ENCODE measurements around the gene SBNO2. TPM values are rescaled to one million over a fixed set of nuclear protein-coding genes. Genes with fewer than 3 reads are reported as not detected.

The SBNO2 gene
- total and polyA plus RNA-seq, 2 donors (not counting 1 experiment from before 2014, with no cell fraction given) = 42.8 to 83.3 TPM

DNA sequence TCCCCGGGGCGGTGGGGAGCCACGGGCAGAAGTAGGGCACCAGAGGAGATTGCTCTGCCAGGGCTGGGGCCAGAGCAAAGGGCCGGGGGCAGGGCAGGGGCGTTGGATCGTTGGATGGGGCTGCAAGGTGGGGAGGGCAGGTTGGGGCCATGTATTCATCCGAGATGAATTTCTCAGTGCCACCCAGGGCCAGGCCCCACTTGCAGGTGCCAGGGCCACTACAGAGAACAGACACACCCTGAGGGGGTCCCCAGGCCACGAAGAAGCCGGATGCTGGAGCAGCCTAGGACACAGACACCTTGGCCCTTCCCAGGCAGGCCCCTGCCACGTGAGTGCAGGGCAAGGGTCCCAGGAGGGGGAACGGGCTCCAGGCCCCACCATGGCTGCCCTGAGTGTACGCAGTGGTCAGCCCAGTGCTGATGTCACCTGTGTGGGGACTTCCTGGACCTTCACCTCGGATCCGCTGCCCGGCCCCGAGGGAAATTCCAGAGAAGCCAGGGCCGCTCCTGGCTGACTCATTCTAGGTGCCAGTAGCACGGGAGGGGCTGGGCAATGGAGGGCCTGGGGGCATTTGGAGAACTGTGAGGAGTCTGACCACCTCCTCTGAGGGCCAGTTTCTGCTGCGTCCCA is 9.6 kb upstream of the SBNO2 start:
- peaks cover 10 to 11% of the 10 kb centered on the region in 2 donors for H3K4me1 ChIP-seq (ENCODE audit: control insufficient read depth in 2 of 2, insufficient read depth in 2 of 2, low read length in 2 of 2)
- no peak overlapping the region for H3K4me2 ChIP-seq (replicated peaks; ENCODE audit: low read depth, low read length, poor library complexity, severe bottlenecking)
- intact Hi-C loops (cut with micrococcal nuclease) = no loop called here
- 71% methylated on average over 19 of the region's 19 CpGs for WGBS (ENCODE audit: insufficient coverage)
- ATAC-seq (ENCODE audit: low read depth) (no peak), DNase-seq (no peak)
- H3K4me1 Mint-ChIP-seq = peaks cover 10% of the 10 kb centered on the region
- no peaks in the 10 kb centered on the region for H3K79me2 ChIP-seq (ENCODE audit: control insufficient read depth, insufficient read depth, low read length)
- no peak overlapping the region for H3K9ac ChIP-seq (ENCODE audit: low read length)
- H3K4me3 Mint-ChIP-seq = no peak overlapping the region
- POLR2A ChIA-PET = interaction anchor here (0.7 kb wide), 2 partner anchors 149 to 504 kb away, joined by 3 to 4 read pairs; no protein-coding TSS in a partner anchor
- H3K36me3 ChIP-seq (replicated peaks in 1 of 2; ENCODE audit: control extremely low read depth in 1 of 2, control insufficient read depth in 1 of 2, extremely low read depth in 1 of 2, insufficient read depth in 2 of 2, low read length in 1 of 2) = no peaks in the 10 kb centered on the region
- no peaks in the 10 kb centered on the region for H3K27me3 ChIP-seq (replicated peaks in 1 of 4; ENCODE audit: control extremely low read depth in 1 of 4, control insufficient read depth in 3 of 4, insufficient read depth in 4 of 4, low read length in 3 of 4)
- H3K27ac ChIP-seq (ENCODE audit: low read length in 2 of 2) = no peak overlapping the region
- TF ChIP-seq, protein P1, sequence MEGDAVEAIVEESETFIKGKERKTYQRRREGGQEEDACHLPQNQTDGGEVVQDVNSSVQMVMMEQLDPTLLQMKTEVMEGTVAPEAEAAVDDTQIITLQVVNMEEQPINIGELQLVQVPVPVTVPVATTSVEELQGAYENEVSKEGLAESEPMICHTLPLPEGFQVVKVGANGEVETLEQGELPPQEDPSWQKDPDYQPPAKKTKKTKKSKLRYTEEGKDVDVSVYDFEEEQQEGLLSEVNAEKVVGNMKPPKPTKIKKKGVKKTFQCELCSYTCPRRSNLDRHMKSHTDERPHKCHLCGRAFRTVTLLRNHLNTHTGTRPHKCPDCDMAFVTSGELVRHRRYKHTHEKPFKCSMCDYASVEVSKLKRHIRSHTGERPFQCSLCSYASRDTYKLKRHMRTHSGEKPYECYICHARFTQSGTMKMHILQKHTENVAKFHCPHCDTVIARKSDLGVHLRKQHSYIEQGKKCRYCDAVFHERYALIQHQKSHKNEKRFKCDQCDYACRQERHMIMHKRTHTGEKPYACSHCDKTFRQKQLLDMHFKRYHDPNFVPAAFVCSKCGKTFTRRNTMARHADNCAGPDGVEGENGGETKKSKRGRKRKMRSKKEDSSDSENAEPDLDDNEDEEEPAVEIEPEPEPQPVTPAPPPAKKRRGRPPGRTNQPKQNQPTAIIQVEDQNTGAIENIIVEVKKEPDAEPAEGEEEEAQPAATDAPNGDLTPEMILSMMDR (IDR thresholded peaks at IDR 0.05) = no peak
- TF ChIP-seq EZH2 (IDR thresholded peaks at IDR 0.05; ENCODE audit: borderline replicate concordance, insufficient read depth, low read depth, low read length, poor library complexity, severe bottlenecking) = no peak
- no peaks in the 10 kb centered on the region for H3K27me3 Mint-ChIP-seq
- no peak overlapping the region for H2AFZ ChIP-seq (ENCODE audit: insufficient read depth, low read depth, low read length, poor library complexity, severe bottlenecking)
- no peaks in the 10 kb centered on the region for H3K9me3 ChIP-seq (ENCODE audit: control extremely low read depth in 1 of 3, control insufficient read depth in 2 of 3, insufficient read depth in 1 of 3, low read length in 2 of 3)
- H3K4me3 ChIP-seq (ENCODE audit: control extremely low read depth in 1 of 5, extremely low read depth in 1 of 5, insufficient read depth in 1 of 5, low read depth in 2 of 5, low read length in 4 of 5) = no peak overlapping the region
- H3K27ac Mint-ChIP-seq = no peak overlapping the region
- H3K9me3 Mint-ChIP-seq (ENCODE audit: insufficient read depth) = no peaks in the 10 kb centered on the region
- CTCF ChIA-PET = no interaction called here
- no peaks in the 10 kb centered on the region for H4K20me1 ChIP-seq (ENCODE audit: control insufficient read depth, insufficient read depth, low read length, poor library complexity, severe bottlenecking)

DNA sequence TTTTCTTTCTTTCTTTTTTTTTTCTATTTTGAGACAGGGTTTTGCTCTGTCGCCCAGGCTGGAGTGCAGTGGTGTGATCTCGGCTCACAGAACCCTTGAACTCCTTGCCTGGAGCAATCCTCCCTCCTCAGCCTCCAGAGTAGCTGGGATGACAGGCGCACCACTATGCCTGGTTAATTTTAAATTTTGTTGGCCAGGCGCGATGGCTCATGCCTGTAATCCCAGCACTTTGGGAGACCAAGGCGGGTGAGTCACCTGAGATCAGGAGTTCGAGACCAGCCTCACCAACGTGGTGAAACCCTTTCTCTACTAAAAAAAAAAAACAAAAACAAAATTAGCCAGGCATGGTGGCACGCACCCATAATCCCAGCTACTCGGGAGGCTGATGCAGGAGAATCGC is 8.7 kb upstream of the SBNO2 start:
- H3K9me3 ChIP-seq (ENCODE audit: control extremely low read depth in 1 of 3, control insufficient read depth in 2 of 3, insufficient read depth in 1 of 3, low read length in 2 of 3) = no peaks in the 10 kb centered on the region
- DNase-seq = no peak
- TF ChIP-seq, protein P1 (IDR thresholded peaks at IDR 0.05) = no peak
- no peak for TF ChIP-seq EZH2 (IDR thresholded peaks at IDR 0.05; ENCODE audit: borderline replicate concordance, insufficient read depth, low read depth, low read length, poor library complexity, severe bottlenecking)
- no peak for ATAC-seq (ENCODE audit: low read depth)
- intact Hi-C loops (cut with micrococcal nuclease) = no loop called here
- H3K4me1 ChIP-seq (ENCODE audit: control insufficient read depth in 2 of 2, insufficient read depth in 2 of 2, low read length in 2 of 2) = peaks cover 10 to 11% of the 10 kb centered on the region in 2 donors
- no peak overlapping the region for H3K4me2 ChIP-seq (replicated peaks; ENCODE audit: low read depth, low read length, poor library complexity, severe bottlenecking)
- no peak overlapping the region for H3K27ac Mint-ChIP-seq
- no peaks in the 10 kb centered on the region for H3K27me3 Mint-ChIP-seq
- no peak overlapping the region for H3K4me3 ChIP-seq (ENCODE audit: control extremely low read depth in 1 of 5, extremely low read depth in 1 of 5, insufficient read depth in 1 of 5, low read depth in 2 of 5, low read length in 4 of 5)
- H2AFZ ChIP-seq (ENCODE audit: insufficient read depth, low read depth, low read length, poor library complexity, severe bottlenecking) = no peak overlapping the region
- no peak overlapping the region for H3K4me3 Mint-ChIP-seq
- ChIA-PET POLR2A (interaction anchor here (0.7 kb wide), 1 partner anchor 503 kb away, joined by 3 read pairs; no protein-coding TSS in a partner anchor), CTCF (no interaction called here)
- H3K27ac ChIP-seq (ENCODE audit: low read length in 2 of 2) = no peak overlapping the region
- H3K36me3 ChIP-seq (replicated peaks in 1 of 2; ENCODE audit: control extremely low read depth in 1 of 2, control insufficient read depth in 1 of 2, extremely low read depth in 1 of 2, insufficient read depth in 2 of 2, low read length in 1 of 2) = no peaks in the 10 kb centered on the region
- no peaks in the 10 kb centered on the region for H3K79me2 ChIP-seq (ENCODE audit: control insufficient read depth, insufficient read depth, low read length)
- peaks cover 10% of the 10 kb centered on the region for H3K4me1 Mint-ChIP-seq
- no peaks in the 10 kb centered on the region for H3K9me3 Mint-ChIP-seq (ENCODE audit: insufficient read depth)
- 98% methylated on average over 5 of the region's 11 CpGs for WGBS (ENCODE audit: insufficient coverage)
- no peaks in the 10 kb centered on the region for H4K20me1 ChIP-seq (ENCODE audit: control insufficient read depth, insufficient read depth, low read length, poor library complexity, severe bottlenecking)
- no peak overlapping the region for H3K9ac ChIP-seq (ENCODE audit: low read length)
- H3K27me3 ChIP-seq (replicated peaks in 1 of 4; ENCODE audit: control extremely low read depth in 1 of 4, control insufficient read depth in 3 of 4, insufficient read depth in 4 of 4, low read length in 3 of 4) = no peaks in the 10 kb centered on the region
